ENCODE measurements around the gene SYF2.

GRCh38 chr1:25204797-25205480 is 27.4 kb downstream of the SYF2 start:
- TF ChIP-seq CTCF (IDR thresholded peaks at IDR 0.05) = peak; percentile 75
- no peak for TF ChIP-seq CREB1 (CRISPR knock-in tag; IDR thresholded peaks at IDR 0.05)
- no peak for TF ChIP-seq E2F5 (CRISPR knock-in tag; IDR thresholded peaks at IDR 0.05)
- no peak for TF ChIP-seq ELF4 (CRISPR knock-in tag; IDR thresholded peaks at IDR 0.05; ENCODE audit: low read depth)
- TF ChIP-seq NR3C1 (CRISPR knock-in tag; conservative IDR thresholded peaks at IDR 0.05; ENCODE audit: low read depth) = no peak
- no peak for TF ChIP-seq FOXJ3 (CRISPR knock-in tag; IDR thresholded peaks at IDR 0.05; ENCODE audit: borderline replicate concordance)
- no peak for TF ChIP-seq MXD4 (CRISPR knock-in tag; IDR thresholded peaks at IDR 0.05; ENCODE audit: borderline replicate concordance)
- no peak for TF ChIP-seq JUN (CRISPR knock-in tag; IDR thresholded peaks at IDR 0.05)
- no peak for TF ChIP-seq GTF2I (CRISPR knock-in tag; conservative IDR thresholded peaks at IDR 0.05)

Measured in WTC11 (cell line).